HepG2 (cell line): ENCODE data around the gene BMPR1B. TPM values are rescaled to one million over a fixed set of nuclear protein-coding genes. Genes with fewer than 3 reads are reported as not detected.

ENCODE experiments used
- ATAC-seq: fragments of 200-7000 bp; cut with Tn5 transposase; 3 replicates; pipeline ENCODE4 v1.9.1; 2020; ENCODE audit warnings: mild to moderate bottlenecking, moderate library complexity
- BruUV-seq: library from RNA; stranded (reverse); fragments of 400-500 nt; replicated peaks from 2 replicates; lab custom pipeline; 2021; lab: Mats Ljungman, UMichigan
- CTCF ChIA-PET: fragments of 300-600 bp; formaldehyde crosslinking; extraction: SDS; loops from one replicate; lab custom pipeline; 2021; ENCODE audit warnings: low total read pairs, inconsistent platforms, low intra/inter-chr PET ratio; lab: Yijun Ruan, JAX
- POLR2A ChIA-PET: fragments of 350-600 bp; sonication (Branson Sonifier 250); formaldehyde crosslinking; loops from one replicate; lab custom pipeline; 2020; ENCODE audit warnings: antibody characterized with exemption, inconsistent platforms; lab: Yijun Ruan, JAX
- DNase-seq: peaks from one replicate; pipeline ENCODE4 v3.0.0-alpha.2; 2015; ENCODE audit warnings: low spot score
- FAIRE-seq: peaks from 3 replicates; lab custom pipeline; 2011; peaks lifted over from hg19 to GRCh38; lab: Jason Lieb, UNC
- H2AFZ ChIP-seq: one replicate; pipeline ENCODE4 v1.6.1; 2011; ENCODE audit warnings: low read length, inconsistent platforms
- H3K27ac ChIP-seq: fragments of 300-600 bp; 3 replicates; pipeline ENCODE4 v1.8.0; 2011; ENCODE audit warnings: mixed run types, mild to moderate bottlenecking, mixed read lengths, low read length, inconsistent platforms; ENCODE audit not compliant: insufficient read depth; ENCODE audit errors: extremely low read length
- H3K27me3 ChIP-seq, 2 experiments: fragments of 200-600 bp in 1 of 2; 2 replicates in 1 of 2; 3 replicates in 1 of 2; pipeline versions ENCODE4 v1.6.0 to v1.8.0; 2011; ENCODE audit warnings: low read length in 2 of 2, mild to moderate bottlenecking in 2 of 2, moderate library complexity in 2 of 2, inconsistent platforms in 1 of 2; ENCODE audit not compliant: insufficient read depth in 2 of 2, control insufficient read depth in 1 of 2
- H3K36me3 ChIP-seq, 2 experiments: fragments of 200-600 bp in 1 of 2; replicated peaks in 1 of 2; 2 replicates in 1 of 2; 3 replicates in 1 of 2; pipeline versions ENCODE4 v1.5.1 to v1.8.0; 2011; ENCODE audit warnings: low read length in 2 of 2, inconsistent platforms in 1 of 2; ENCODE audit not compliant: insufficient read depth in 2 of 2, control insufficient read depth in 1 of 2
- H3K4me1 ChIP-seq: 2 replicates; pipeline ENCODE4 v1.5.1; 2012; ENCODE audit warnings: low read length, inconsistent platforms; ENCODE audit not compliant: insufficient read depth
- H3K4me2 ChIP-seq: 2 replicates; pipeline ENCODE4 v1.6.0; 2011; ENCODE audit warnings: low read depth, low read length, inconsistent platforms
- H3K4me3 ChIP-seq, 3 experiments: fragments of 200-600 bp in 1 of 3; sonication (generic), shearing (Covaris generic) in 1 of 3; replicated peaks in 1 of 3; 2 replicates each; pipeline ENCODE4 v1.5.1; 2011 to 2016; ENCODE audit warnings: low read length in 3 of 3, inconsistent platforms in 2 of 3, low read depth in 2 of 3, mild to moderate bottlenecking in 2 of 3, control low read depth in 1 of 3, mixed read lengths in 1 of 3; ENCODE audit not compliant: insufficient read depth in 1 of 3
- H3K79me2 ChIP-seq: one replicate; pipeline ENCODE4 v1.6.1; 2011; ENCODE audit warnings: low read length, inconsistent platforms; ENCODE audit not compliant: insufficient read depth
- H3K9ac ChIP-seq: 2 replicates; pipeline ENCODE4 v1.6.0; 2011; ENCODE audit warnings: mild to moderate bottlenecking, low read depth, low read length, inconsistent platforms; ENCODE audit not compliant: insufficient read depth
- H3K9me3 ChIP-seq: 2 replicates; pipeline ENCODE4 v1.5.1; 2012; ENCODE audit warnings: mild to moderate bottlenecking, low read length
- H4K20me1 ChIP-seq: 2 replicates; pipeline ENCODE4 v1.6.0; 2011; ENCODE audit warnings: inconsistent platforms, mild to moderate bottlenecking, low read length, moderate library complexity; ENCODE audit not compliant: insufficient read depth
- BRD4 ChIP-seq: sonication (generic); formaldehyde crosslinking; IDR thresholded peaks from 2 replicates; pipeline ENCODE4 v1.4.0; 2020; ENCODE audit warnings: missing genetic modification reagents
- CEBPZ ChIP-seq: IDR thresholded peaks from 2 replicates; pipeline ENCODE4 v1.6.1; 2012; ENCODE audit warnings: low read length, improper control_type of control experiment
- KDM3A ChIP-seq: IDR thresholded peaks from 2 replicates; pipeline ENCODE4 v1.6.1; 2018; ENCODE audit warnings: low read depth, missing compliant biosample characterization
- NAIF1 ChIP-seq: sonication (generic); formaldehyde crosslinking; IDR thresholded peaks from 2 replicates; pipeline ENCODE4 v1.5.0; 2020; ENCODE audit warnings: mild to moderate bottlenecking, missing genetic modification reagents, borderline replicate concordance
- ZMYM2 ChIP-seq: sonication (generic); formaldehyde crosslinking; IDR thresholded peaks from 2 replicates; pipeline ENCODE4 v1.8.0; 2022; ENCODE audit warnings: mild to moderate bottlenecking, missing genetic modification reagents
- ZNF124 ChIP-seq: sonication (generic); formaldehyde crosslinking; IDR thresholded peaks from 2 replicates; pipeline ENCODE4 v1.4.0; 2020; ENCODE audit warnings: missing genetic modification reagents
- ZNF563 ChIP-seq: sonication (generic); formaldehyde crosslinking; IDR thresholded peaks from 2 replicates; pipeline ENCODE4 v1.8.0; 2022; ENCODE audit warnings: mild to moderate bottlenecking, moderate library complexity, missing genetic modification reagents
- ZNF720 ChIP-seq: sonication (generic); formaldehyde crosslinking; IDR thresholded peaks from 2 replicates; pipeline ENCODE4 v1.4.0; 2020; ENCODE audit warnings: missing genetic modification reagents
- ZNF770 ChIP-seq: sonication (generic); formaldehyde crosslinking; IDR thresholded peaks from 2 replicates; pipeline ENCODE4 v1.5.0; 2020; ENCODE audit warnings: mild to moderate bottlenecking, missing genetic modification reagents
- WGBS: methylation state at CpG from one replicate; pipeline ENCODE4 v1.1.6; 2017; ENCODE audit warnings: low lambda C conversion rate; 5-methylcytosine and 5-hydroxymethylcytosine counted together
- in situ Hi-C: cut with HindIII; loops from 2 replicates; pipeline ENCODE4 v1.10.0; 2017; ENCODE audit warnings: low pct_unique_long_range_greater_than_20kb; ENCODE audit not compliant: extremely low pct_ligation_motif_present
- intact Hi-C: fragments of 100-400 bp; cut with micrococcal nuclease; formaldehyde crosslinking; loops from one replicate; pipeline ENCODE4 v1.10.0; 2022; ENCODE audit not compliant: unreplicated experiment
- polyA plus RNA-seq, 8 experiments: library from polyadenylated mRNA; depleted of rRNA in 3 of 8; stranded (reverse) in 7 of 8; unstranded in 1 of 8; fragments of >200 nt; fragmentation: Illumina TruSeq in 4 of 8; extraction: Trizol in 4 of 8; gene quantifications; 2 replicates each; pipeline versions ENCODE4 v1.2.1 to v1.2.3, GENCODE V29; 2011 to 2016; ENCODE audit warnings: low read depth in 4 of 8, missing spikeins in 1 of 8, mixed read lengths in 1 of 8; ENCODE audit not compliant: insufficient read depth in 1 of 8
- total RNA-seq, 5 experiments: library from RNA; depleted of rRNA; stranded (reverse); fragments of >200 nt; fragmentation: Illumina TruSeq; extraction: Trizol; gene quantifications; 2 replicates each; pipeline ENCODE4 v1.2.3, GENCODE V29; 2016; ENCODE audit warnings: low read depth in 1 of 5

The BMPR1B gene
- total and polyA plus RNA-seq, 2 of the 13 experiments (the other 11 are each of a cell fraction or from before 2014, with no cell fraction given): 0.07 TPM; not detected in 1

GRCh38 chr4:95080969-95081368 is 323.2 kb downstream of the BMPR1B start:
- H3K9ac ChIP-seq: no peak overlapping the region
- H3K4me3 ChIP-seq: no peak overlapping the region
- H2AFZ ChIP-seq: no peak overlapping the region
- WGBS: 0% methylated on average over 3 of the region's 3 CpGs
- no peak overlapping the region for H3K27ac ChIP-seq
- no peaks in the 10 kb centered on the region for H3K27me3 ChIP-seq
- in situ Hi-C loops (no loop called here), intact Hi-C loops (no loop called here)
- CTCF ChIA-PET: no interaction called here
- FAIRE-seq: no peak
- TF ChIP-seq BRD4 (CRISPR knock-in tag): no peak
- TF ChIP-seq CEBPZ: no peak
- TF ChIP-seq KDM3A (CRISPR knock-in tag): no peak
- ATAC-seq: no peak
- no peaks in the 10 kb centered on the region for H3K79me2 ChIP-seq
- BruUV-seq: no TSS peak
- H4K20me1 ChIP-seq: no peaks in the 10 kb centered on the region
- no peak overlapping the region for H3K4me2 ChIP-seq
- no peaks in the 10 kb centered on the region for H3K9me3 ChIP-seq
- POLR2A ChIA-PET: no interaction called here
- no peak for DNase-seq
- H3K36me3 ChIP-seq: no peaks in the 10 kb centered on the region
- no peaks in the 10 kb centered on the region for H3K4me1 ChIP-seq

GRCh38 chr4:95084584-95084983 is 326.8 kb downstream of the BMPR1B start:
- DNase-seq: no peak
- in situ Hi-C loops: no loop called here
- Histone ChIP-seq H4K20me1 (no peaks in the 10 kb centered on the region), H3K79me2 (no peaks in the 10 kb centered on the region), H2AFZ (no peak overlapping the region), H3K4me2 (no peak overlapping the region), H3K36me3 (no peaks in the 10 kb centered on the region), H3K27me3 (no peaks in the 10 kb centered on the region), H3K9me3 (no peaks in the 10 kb centered on the region), H3K9ac (no peak overlapping the region), H3K4me3 (no peak overlapping the region), H3K4me1 (no peaks in the 10 kb centered on the region), H3K27ac (no peak overlapping the region)
- POLR2A ChIA-PET: no interaction called here
- no TSS peak for BruUV-seq
- intact Hi-C loops: no loop called here
- CTCF ChIA-PET: no interaction called here
- no peak for FAIRE-seq
- no peak for ATAC-seq
- TF ChIP-seq ZMYM2: no peak
- no peak for TF ChIP-seq ZNF563 (CRISPR knock-in tag)
- TF ChIP-seq ZNF720 (CRISPR knock-in tag): no peak
- no peak for TF ChIP-seq NAIF1
- no peak for TF ChIP-seq ZNF124 (CRISPR knock-in tag)
- no peak for TF ChIP-seq ZNF770
- 0% methylated on average over 3 of the region's 3 CpGs for WGBS
